Suppressor macrophage treated with lipopolysaccharide for 1 hour (primary cell): ENCODE data around the gene CCDC85C.

Experiments used
- DNase-seq, 3 donors: peaks; one replicate each; pipeline ENCODE4 v3.0.0-alpha.2; 2020 to 2022

Gene CCDC85C

DNA sequence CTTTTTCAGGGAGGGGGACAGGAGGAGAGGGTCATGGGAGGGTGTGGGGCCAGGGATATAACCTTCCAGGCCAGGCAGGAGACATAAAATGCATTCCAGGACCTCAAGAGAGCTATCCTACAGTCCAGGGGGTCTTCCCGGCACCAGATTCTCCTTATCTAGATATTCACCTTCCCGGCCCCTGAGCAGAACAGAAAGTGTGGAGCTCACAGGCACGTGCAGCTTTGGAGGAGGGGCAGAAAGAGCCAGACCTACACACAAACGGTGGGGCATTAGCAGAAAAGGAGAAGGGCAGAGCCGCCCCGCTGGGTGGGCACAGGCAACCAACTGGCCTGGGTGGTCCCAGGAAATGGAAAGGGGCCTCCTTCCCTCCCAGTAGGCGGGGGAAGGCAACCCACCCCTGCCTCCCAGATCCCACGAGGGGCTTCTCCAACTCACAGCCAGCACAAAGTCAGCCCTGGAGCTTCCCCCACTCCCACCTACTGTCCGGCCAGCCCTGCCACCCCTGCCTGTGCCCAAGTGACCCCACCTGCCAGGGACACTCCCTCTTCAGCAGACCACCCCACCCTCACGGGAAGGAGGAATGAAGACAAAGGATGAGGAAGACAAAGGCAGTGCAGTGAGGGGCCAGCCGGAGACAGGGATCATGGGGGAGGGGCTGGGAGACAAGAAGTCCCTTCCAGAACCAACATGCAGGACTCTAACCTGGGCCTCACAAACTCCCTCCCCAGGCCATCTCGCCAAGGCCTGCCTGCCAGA, 33.3 kb downstream of the CCDC85C start:
- no peak for DNase-seq

DNA sequence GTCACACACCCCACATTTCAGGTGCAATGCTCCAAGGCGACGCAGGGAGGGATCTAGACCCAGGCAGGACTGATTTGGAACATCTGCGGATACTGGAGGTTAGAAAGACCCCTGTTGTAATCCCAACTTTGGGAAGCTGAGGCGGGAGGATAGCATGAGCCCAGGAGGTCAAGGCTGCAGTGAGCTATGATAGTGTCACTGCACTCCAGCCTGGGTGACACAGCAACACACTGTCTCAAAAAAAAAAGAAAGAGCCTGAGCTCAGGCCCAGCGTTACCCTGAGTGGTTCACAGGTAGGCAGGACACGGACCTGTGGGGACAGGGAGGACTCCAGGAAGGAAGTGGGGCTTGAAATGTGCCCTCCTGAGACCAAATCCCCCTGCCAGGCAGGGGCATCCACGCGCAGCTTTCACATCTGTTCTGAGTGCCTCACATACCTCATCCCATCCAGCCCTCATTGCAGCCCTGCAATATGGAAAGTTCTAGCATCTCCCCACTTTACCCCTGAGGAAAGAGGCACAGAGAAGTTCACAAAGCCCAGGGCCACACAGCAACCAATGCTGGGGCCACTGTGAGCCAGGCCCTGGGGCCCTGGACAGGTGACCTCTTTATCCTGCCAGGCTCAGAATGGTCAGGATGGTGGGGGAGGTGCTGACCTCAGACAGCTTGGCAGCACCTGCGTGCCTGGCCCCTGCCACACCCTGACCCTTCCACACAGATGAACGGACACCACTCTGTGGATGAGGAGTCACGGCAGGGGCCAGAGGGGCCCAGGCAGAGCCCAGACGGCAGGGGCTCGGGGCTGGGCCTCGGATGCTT, 34.1 kb downstream of the CCDC85C start:
- no peak for DNase-seq

GRCh38 chr14:99568567-99569560, 35.1 kb downstream of the CCDC85C start:
- no peak for DNase-seq

DNA sequence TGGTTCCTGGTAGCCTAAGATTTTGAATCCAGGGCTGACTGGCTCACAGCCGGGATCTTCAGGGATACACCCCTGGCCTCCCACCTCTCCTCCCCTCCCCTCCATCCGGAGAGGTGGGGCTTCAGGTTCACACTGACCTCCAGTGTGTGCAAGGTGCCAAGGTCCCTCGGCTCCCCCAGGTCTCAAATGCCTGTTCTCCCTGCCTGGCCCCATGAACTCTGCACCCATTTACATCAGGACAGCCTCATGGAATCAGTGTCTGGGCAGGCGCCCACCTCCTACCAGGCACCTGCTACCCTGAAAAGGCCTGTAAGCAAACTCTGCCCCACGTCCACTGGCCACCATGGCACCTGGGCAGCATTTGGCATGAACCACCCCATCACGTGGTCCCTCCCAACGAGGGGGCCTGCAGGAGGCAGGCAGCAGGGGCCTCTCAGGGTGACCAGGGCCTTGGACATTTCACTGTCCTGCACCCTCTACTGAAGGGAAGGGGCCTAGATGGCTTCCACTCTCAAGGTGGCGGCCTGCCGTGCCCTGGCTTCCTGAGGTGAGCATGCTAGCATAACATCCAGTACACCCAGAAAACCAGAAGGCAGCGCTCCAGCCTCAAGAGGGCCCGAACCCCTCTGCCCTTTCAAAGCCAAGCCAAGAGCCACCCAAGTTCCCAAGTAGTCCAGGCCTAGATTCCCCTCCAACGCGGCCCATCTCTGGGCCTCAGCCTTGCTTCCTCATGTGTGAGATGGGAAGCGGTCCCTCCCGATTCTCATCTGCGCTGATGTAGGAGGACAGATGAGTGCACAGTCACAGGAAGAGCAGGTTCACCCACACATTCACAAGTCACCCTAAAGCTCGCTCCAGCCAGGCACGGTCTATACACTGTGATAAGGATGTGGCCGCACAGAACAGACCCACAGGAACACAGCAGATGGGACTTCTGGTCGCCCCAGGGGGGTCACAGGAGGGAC, 37.3 kb downstream of the CCDC85C start:
- DNase-seq = no peak

- DNase-seq = peak; percentile 19 to 42 (median 31)
Observed at GRCh38 chr14:99566009-99566389, 38.0 kb downstream of the CCDC85C start.

DNA sequence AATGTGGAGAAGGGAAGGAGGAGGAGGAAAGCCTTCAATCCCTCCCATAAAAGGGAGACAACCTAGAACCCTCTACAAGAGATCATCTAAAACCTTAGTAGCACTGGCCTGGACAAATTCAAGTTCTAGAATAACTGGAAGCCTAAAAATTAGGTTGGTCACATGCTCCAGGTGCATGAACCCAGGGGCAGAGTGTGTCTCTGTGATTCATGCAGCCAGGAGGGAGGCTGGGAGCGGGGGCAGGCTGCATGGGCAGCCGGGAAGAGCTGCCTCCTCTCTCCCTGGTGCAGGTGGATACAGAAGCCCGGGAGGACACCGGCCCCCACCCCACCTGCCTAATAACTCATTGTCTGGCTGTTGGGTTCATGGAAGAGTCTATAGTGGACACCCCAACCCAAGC, 38.6 kb downstream of the CCDC85C start:
- DNase-seq = no peak

- no peak for DNase-seq
Observed at GRCh38 chr14:99564926-99565259, 39.1 kb downstream of the CCDC85C start.

DNA sequence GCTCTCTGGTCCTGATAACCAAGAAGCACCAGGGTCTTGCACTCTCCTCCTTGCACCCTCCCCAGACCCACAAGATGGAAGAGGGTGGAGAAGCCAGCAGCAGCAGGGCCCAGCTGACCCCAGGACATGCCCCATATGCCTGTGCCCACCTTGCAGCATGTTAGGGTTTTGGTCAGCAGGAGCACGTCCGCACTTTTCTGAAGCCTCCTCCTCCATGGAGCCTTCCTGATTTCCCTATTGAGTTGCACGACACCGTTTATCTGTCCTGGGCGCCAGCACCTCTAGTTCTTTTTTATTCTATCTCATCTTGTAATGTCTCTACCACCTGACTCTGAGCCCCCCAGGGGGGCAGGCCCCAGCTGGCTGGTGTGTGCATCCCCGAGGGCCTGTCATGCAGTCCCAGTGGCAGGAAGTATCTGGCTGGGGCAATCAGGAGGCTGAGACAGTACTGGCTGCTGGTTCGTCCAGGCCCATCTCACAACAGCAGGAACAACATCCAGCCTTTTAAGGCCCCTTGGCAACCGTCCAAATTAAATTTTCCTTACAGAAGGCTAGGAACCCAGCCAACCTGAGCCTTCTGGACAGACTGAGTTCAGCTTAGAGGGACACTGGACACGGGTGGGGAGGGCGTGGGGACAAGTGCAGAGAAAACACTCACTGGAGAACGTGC, 39.6 kb downstream of the CCDC85C start:
- DNase-seq = no peak

- no peak for DNase-seq
Observed at GRCh38 chr14:99563749-99564129, 40.3 kb downstream of the CCDC85C start.

GRCh38 chr14:99562856-99563748, 40.9 kb downstream of the CCDC85C start:
- DNase-seq = peak in 1 of 3 donors; percentile 33

- DNase-seq = no peak
Observed at GRCh38 chr14:99561864-99562263, 42.1 kb downstream of the CCDC85C start.

- no peak for DNase-seq
Observed at GRCh38 chr14:99560922-99561683, 42.9 kb downstream of the CCDC85C start.

- DNase-seq = no peak
Observed at GRCh38 chr14:99560403-99560802, 43.6 kb downstream of the CCDC85C start.

GRCh38 chr14:99559286-99559990, 44.6 kb downstream of the CCDC85C start:
- DNase-seq = no peak

- DNase-seq = no peak
Observed at GRCh38 chr14:99556134-99556791, 47.7 kb downstream of the CCDC85C start.

- DNase-seq = no peak
Observed at GRCh38 chr14:99554757-99555531, 49.1 kb downstream of the CCDC85C start.

GRCh38 chr14:99554184-99554583, 49.8 kb downstream of the CCDC85C start:
- no peak for DNase-seq
